Measurements from ENCODE around the gene PTPRM. TPM values are rescaled to one million over a fixed set of nuclear protein-coding genes. Genes with fewer than 3 reads are reported as not detected.

PTPRM gene
- total and polyA plus RNA-seq, 2 of the 8 experiments (the other 6 are each of a cell fraction or from before 2014, with no cell fraction given): 4.1 to 7.0 TPM

DNA sequence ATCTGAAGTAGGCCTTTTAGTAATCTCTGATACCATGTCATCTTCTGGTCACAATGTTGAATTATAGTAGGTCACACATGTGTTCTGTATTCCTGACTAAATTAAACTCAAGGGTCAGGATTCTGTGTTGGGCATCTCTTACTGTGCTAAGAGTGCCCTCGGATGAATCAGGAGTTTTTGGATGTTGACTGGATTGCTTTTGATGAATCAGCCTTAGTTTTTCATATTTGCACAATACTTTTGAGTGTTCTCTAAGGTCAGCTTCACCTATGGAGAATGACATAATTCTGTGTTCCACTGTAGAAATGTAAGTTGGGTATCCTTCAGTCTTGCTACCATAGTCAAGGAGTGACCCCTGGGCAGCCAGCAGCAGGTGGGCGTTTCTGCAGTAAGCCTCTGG is 190.1 kb downstream of the PTPRM start (continued):
- TF ChIP-seq, protein P1, sequence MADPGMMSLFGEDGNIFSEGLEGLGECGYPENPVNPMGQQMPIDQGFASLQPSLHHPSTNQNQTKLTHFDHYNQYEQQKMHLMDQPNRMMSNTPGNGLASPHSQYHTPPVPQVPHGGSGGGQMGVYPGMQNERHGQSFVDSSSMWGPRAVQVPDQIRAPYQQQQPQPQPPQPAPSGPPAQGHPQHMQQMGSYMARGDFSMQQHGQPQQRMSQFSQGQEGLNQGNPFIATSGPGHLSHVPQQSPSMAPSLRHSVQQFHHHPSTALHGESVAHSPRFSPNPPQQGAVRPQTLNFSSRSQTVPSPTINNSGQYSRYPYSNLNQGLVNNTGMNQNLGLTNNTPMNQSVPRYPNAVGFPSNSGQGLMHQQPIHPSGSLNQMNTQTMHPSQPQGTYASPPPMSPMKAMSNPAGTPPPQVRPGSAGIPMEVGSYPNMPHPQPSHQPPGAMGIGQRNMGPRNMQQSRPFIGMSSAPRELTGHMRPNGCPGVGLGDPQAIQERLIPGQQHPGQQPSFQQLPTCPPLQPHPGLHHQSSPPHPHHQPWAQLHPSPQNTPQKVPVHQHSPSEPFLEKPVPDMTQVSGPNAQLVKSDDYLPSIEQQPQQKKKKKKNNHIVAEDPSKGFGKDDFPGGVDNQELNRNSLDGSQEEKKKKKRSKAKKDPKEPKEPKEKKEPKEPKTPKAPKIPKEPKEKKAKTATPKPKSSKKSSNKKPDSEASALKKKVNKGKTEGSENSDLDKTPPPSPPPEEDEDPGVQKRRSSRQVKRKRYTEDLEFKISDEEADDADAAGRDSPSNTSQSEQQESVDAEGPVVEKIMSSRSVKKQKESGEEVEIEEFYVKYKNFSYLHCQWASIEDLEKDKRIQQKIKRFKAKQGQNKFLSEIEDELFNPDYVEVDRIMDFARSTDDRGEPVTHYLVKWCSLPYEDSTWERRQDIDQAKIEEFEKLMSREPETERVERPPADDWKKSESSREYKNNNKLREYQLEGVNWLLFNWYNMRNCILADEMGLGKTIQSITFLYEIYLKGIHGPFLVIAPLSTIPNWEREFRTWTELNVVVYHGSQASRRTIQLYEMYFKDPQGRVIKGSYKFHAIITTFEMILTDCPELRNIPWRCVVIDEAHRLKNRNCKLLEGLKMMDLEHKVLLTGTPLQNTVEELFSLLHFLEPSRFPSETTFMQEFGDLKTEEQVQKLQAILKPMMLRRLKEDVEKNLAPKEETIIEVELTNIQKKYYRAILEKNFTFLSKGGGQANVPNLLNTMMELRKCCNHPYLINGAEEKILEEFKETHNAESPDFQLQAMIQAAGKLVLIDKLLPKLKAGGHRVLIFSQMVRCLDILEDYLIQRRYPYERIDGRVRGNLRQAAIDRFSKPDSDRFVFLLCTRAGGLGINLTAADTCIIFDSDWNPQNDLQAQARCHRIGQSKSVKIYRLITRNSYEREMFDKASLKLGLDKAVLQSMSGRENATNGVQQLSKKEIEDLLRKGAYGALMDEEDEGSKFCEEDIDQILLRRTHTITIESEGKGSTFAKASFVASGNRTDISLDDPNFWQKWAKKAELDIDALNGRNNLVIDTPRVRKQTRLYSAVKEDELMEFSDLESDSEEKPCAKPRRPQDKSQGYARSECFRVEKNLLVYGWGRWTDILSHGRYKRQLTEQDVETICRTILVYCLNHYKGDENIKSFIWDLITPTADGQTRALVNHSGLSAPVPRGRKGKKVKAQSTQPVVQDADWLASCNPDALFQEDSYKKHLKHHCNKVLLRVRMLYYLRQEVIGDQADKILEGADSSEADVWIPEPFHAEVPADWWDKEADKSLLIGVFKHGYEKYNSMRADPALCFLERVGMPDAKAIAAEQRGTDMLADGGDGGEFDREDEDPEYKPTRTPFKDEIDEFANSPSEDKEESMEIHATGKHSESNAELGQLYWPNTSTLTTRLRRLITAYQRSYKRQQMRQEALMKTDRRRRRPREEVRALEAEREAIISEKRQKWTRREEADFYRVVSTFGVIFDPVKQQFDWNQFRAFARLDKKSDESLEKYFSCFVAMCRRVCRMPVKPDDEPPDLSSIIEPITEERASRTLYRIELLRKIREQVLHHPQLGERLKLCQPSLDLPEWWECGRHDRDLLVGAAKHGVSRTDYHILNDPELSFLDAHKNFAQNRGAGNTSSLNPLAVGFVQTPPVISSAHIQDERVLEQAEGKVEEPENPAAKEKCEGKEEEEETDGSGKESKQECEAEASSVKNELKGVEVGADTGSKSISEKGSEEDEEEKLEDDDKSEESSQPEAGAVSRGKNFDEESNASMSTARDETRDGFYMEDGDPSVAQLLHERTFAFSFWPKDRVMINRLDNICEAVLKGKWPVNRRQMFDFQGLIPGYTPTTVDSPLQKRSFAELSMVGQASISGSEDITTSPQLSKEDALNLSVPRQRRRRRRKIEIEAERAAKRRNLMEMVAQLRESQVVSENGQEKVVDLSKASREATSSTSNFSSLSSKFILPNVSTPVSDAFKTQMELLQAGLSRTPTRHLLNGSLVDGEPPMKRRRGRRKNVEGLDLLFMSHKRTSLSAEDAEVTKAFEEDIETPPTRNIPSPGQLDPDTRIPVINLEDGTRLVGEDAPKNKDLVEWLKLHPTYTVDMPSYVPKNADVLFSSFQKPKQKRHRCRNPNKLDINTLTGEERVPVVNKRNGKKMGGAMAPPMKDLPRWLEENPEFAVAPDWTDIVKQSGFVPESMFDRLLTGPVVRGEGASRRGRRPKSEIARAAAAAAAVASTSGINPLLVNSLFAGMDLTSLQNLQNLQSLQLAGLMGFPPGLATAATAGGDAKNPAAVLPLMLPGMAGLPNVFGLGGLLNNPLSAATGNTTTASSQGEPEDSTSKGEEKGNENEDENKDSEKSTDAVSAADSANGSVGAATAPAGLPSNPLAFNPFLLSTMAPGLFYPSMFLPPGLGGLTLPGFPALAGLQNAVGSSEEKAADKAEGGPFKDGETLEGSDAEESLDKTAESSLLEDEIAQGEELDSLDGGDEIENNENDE (IDR thresholded peaks at IDR 0.05; ENCODE audit: insufficient replicate concordance, low read length): no peak
- TF ChIP-seq RNF2 (IDR thresholded peaks at IDR 0.05; ENCODE audit: borderline replicate concordance, low read depth, low read length, missing control alignments, poor library complexity, severe bottlenecking) (no peak), BCL11A (IDR thresholded peaks at IDR 0.05; ENCODE audit: low read depth in 2 of 2, low read length in 2 of 2) (no peak), CREB1 (IDR thresholded peaks at IDR 0.05) (no peak), SIN3A (conservative IDR thresholded peaks at IDR 0.05 in 1 of 2, IDR thresholded peaks at IDR 0.05 in 1 of 2; ENCODE audit: low read depth in 1 of 2, low read length in 2 of 2) (no peak), EP300 (IDR thresholded peaks at IDR 0.05; ENCODE audit: borderline replicate concordance in 1 of 2, low read depth in 2 of 2, low read length in 2 of 2) (no peak), TAF1 (IDR thresholded peaks at IDR 0.05; ENCODE audit: low read depth, low read length) (no peak), SRF (IDR thresholded peaks at IDR 0.05; ENCODE audit: low read depth, low read length) (no peak), TBP (IDR thresholded peaks at IDR 0.05; ENCODE audit: low read depth, low read length) (no peak), BACH1 (IDR thresholded peaks at IDR 0.05; ENCODE audit: low read length) (no peak), GTF2F1 (IDR thresholded peaks at IDR 0.05; ENCODE audit: borderline replicate concordance, low read depth, low read length) (no peak), BRCA1 (IDR thresholded peaks at IDR 0.05; ENCODE audit: low read depth, low read length) (no peak)
